T1000 (cell line): ENCODE data around the gene ARSA.
"Not testable (repeated sequence)": the region's sequence is repeated elsewhere in the genome, so short reads cannot be mapped to it uniquely, and the experiment has no call there.

ENCODE experiments used
- DNase-seq: peaks from one replicate; lab custom pipeline; 2025; ENCODE audit warnings: mixed read lengths; lab: John Stamatoyannopoulos, UW

The ARSA gene

GRCh38 chr22:50654664-50655063, 26.7 kb upstream of the ARSA start:
- not testable (repeated sequence) for DNase-seq

GRCh38 chr22:50653256-50653655, 25.3 kb upstream of the ARSA start:
- DNase-seq, result no peak

GRCh38 chr22:50643821-50644101, 15.8 kb upstream of the ARSA start:
- DNase-seq, result not testable (repeated sequence)

GRCh38 chr22:50643021-50643820, 15.3 kb upstream of the ARSA start:
- not testable (repeated sequence) for DNase-seq

- no peak for DNase-seq
These were observed 14.0 kb upstream of the ARSA start for GRCh38 chr22:50641696-50642607.

GRCh38 chr22:50640857-50641647, 13.1 kb upstream of the ARSA start:
- no peak for DNase-seq

GRCh38 chr22:50640296-50640695, 12.3 kb upstream of the ARSA start:
- not testable (repeated sequence) for DNase-seq

GRCh38 chr22:50635591-50635990, 7.6 kb upstream of the ARSA start:
- DNase-seq, result no peak

GRCh38 chr22:50633771-50634170, 5.8 kb upstream of the ARSA start:
- DNase-seq, result no peak

- DNase-seq, result no peak
These were observed 5.1 kb upstream of the ARSA start for GRCh38 chr22:50633086-50633485.

- DNase-seq, result no peak
These were observed 2.4 kb upstream of the ARSA start for GRCh38 chr22:50630376-50630775.

- DNase-seq, result no peak
These were observed 687 bp upstream of the ARSA start for GRCh38 chr22:50628543-50629134.

- no peak for DNase-seq
These were observed 906 bp downstream of the ARSA start for GRCh38 chr22:50626850-50627641.

GRCh38 chr22:50626314-50626849, 1.6 kb downstream of the ARSA start:
- no peak for DNase-seq

GRCh38 chr22:50625568-50626313, 2.2 kb downstream of the ARSA start:
- DNase-seq, result no peak

GRCh38 chr22:50625131-50625567, 2.8 kb downstream of the ARSA start:
- DNase-seq, result no peak

- no peak for DNase-seq
These were observed 3.4 kb downstream of the ARSA start for GRCh38 chr22:50624347-50625130.

GRCh38 chr22:50622723-50623327, 5.1 kb downstream of the ARSA start:
- DNase-seq, result no peak
